Measurements from ENCODE around the gene BBX. TPM values are rescaled to one million over a fixed set of nuclear protein-coding genes. Genes with fewer than 3 reads are reported as not detected.

The BBX gene
- total and polyA plus RNA-seq, 2 of the 4 experiments (the other 2 are of a cell fraction): 13.6 to 107 TPM

DNA sequence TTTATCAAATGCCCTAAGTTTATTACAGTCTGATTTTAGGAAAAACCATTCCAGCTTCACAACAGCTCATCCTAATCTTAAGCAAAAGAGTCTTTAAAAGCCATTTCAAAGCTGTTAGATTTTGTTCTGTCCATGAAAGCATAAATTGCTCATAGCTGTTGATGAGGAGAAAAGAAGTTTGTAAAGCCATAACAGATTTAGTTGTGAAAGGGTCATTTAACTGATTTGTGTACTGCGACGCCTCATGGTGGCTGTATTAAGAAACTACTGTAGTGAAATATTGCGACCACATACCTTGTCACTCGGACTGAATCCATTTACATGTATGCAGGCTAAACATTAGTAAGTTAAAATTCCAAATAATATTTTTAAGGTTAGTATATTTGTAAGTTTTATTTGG is 20.9 kb downstream of the BBX start:
- Histone ChIP-seq H4K8ac (ENCODE audit: low read depth in 2 of 2, low read length in 2 of 2) (no peak overlapping the region), H3K23ac (ENCODE audit: low read depth, low read length) (no peak overlapping the region), H3K4ac (ENCODE audit: low read depth, low read length) (no peak overlapping the region), H3K14ac (replicated peaks; ENCODE audit: low read depth, low read length) (no peak overlapping the region), H2AFZ (replicated peaks; ENCODE audit: low read length, poor library complexity) (no peak overlapping the region), H3K79me1 (ENCODE audit: low read depth in 1 of 2, low read length in 2 of 2) (peaks cover 9% of the 10 kb centered on the region in 2 experiments; a peak in 3 of 4 replicates), H3K27ac (ENCODE audit: insufficient read depth, low read length) (no peak overlapping the region), H4K91ac (ENCODE audit: insufficient read depth, low read depth, low read length) (no peak overlapping the region), H2AK9ac (replicated peaks; ENCODE audit: low read depth, low read length, poor library complexity) (no peak overlapping the region), H2BK5ac (ENCODE audit: low read depth, low read length, poor library complexity, severe bottlenecking) (no peak overlapping the region), H3K4me1 (ENCODE audit: control insufficient read depth, insufficient read depth, low read length) (peaks cover 3% of the 10 kb centered on the region; the same call in 1 of the 2 replicates), H3K18ac (ENCODE audit: low read depth, low read length) (no peak overlapping the region), H3K9me1 (ENCODE audit: insufficient read depth, low read length) (0 out of 2 replicates have a peak, but pooled peaks cover 5% of the 10 kb centered on the region), H3K9me3 (ENCODE audit: control insufficient read depth, insufficient read depth, low read length) (peaks cover 2% of the 10 kb centered on the region; the same call in 1 of the 2 replicates), H2BK20ac (ENCODE audit: low read depth, low read length) (no peak overlapping the region), H3K4me2 (ENCODE audit: low read depth, low read length) (no peak overlapping the region), H4K5ac (ENCODE audit: low read depth, low read length) (no peak overlapping the region), H2BK120ac (ENCODE audit: low read depth, low read length) (no peak overlapping the region), H2BK15ac (ENCODE audit: low read depth, low read length) (no peak overlapping the region), H3K36me3 (ENCODE audit: control insufficient read depth, insufficient read depth, low read length) (no peaks in the 10 kb centered on the region), H4K20me1 (ENCODE audit: insufficient read depth, low read length) (no peaks in the 10 kb centered on the region), H3K27me3 (ENCODE audit: control insufficient read depth, insufficient read depth, low read length) (no peaks in the 10 kb centered on the region), H3K9ac (ENCODE audit: low read depth, low read length) (no peak overlapping the region), H3K56ac (ENCODE audit: extremely low read depth, insufficient read depth, low read length) (no peak overlapping the region), H3K4me3 (ENCODE audit: insufficient read depth, low read depth, low read length) (no peak overlapping the region), H2AK5ac (ENCODE audit: low read depth, low read length) (no peak overlapping the region)
- BruUV-seq (replicated peaks): no TSS peak
- CTCF ChIA-PET: interaction anchor here (0.8 to 1.4 kb wide), 3 partner anchors 19 to 324 kb away, joined by 3 to 4 read pairs (median 3); no protein-coding TSS in a partner anchor
- dilution Hi-C loops (cut with HindIII; ENCODE audit: low sequenced_read_pairs, unreplicated experiment) (no loop called here), in situ Hi-C loops (cut with MboI; ENCODE audit: low sequenced_read_pairs) (no loop called here), intact Hi-C loops (cut with micrococcal nuclease) (no loop called here)
- no peak for DNase-seq
- POLR2A ChIA-PET (ENCODE audit: unreplicated experiment): no interaction called here
- no peak for TF ChIP-seq MAFK (IDR thresholded peaks at IDR 0.05; ENCODE audit: low read depth, low read length)
- peak; percentile 26; the same call in 1 of the 2 replicates for TF ChIP-seq RAD21 (IDR thresholded peaks at IDR 0.05; ENCODE audit: low read length)
- TF ChIP-seq, protein P1, sequence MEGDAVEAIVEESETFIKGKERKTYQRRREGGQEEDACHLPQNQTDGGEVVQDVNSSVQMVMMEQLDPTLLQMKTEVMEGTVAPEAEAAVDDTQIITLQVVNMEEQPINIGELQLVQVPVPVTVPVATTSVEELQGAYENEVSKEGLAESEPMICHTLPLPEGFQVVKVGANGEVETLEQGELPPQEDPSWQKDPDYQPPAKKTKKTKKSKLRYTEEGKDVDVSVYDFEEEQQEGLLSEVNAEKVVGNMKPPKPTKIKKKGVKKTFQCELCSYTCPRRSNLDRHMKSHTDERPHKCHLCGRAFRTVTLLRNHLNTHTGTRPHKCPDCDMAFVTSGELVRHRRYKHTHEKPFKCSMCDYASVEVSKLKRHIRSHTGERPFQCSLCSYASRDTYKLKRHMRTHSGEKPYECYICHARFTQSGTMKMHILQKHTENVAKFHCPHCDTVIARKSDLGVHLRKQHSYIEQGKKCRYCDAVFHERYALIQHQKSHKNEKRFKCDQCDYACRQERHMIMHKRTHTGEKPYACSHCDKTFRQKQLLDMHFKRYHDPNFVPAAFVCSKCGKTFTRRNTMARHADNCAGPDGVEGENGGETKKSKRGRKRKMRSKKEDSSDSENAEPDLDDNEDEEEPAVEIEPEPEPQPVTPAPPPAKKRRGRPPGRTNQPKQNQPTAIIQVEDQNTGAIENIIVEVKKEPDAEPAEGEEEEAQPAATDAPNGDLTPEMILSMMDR (conservative IDR thresholded peaks at IDR 0.05; ENCODE audit: low read depth, low read length): peak; percentile 6; the same call in 1 of the 2 replicates
- no CpG with 5 or more reads among the region's 4 CpGs for WGBS, 2 experiments (ENCODE audit: extremely low coverage in 2 of 2, insufficient read length in 1 of 2)
- ATAC-seq (ENCODE audit: low read depth): no peak

Measured in IMR-90 (cell line).